GM21528 (cell line): Measurements from ENCODE around the gene KCNJ6.
"Not testable (repeated sequence)": the region's sequence is repeated elsewhere in the genome, so short reads cannot be mapped to it uniquely, and the experiment has no call there.

Experiments
- ATAC-seq: cut with Tn5 transposase; IDR thresholded peaks from one replicate; pipeline ENCODE4 v1.9.1; 2021; ENCODE audit warnings: mild to moderate bottlenecking, moderate library complexity; ENCODE audit not compliant: unreplicated experiment, low FRiP score

The KCNJ6 gene

DNA sequence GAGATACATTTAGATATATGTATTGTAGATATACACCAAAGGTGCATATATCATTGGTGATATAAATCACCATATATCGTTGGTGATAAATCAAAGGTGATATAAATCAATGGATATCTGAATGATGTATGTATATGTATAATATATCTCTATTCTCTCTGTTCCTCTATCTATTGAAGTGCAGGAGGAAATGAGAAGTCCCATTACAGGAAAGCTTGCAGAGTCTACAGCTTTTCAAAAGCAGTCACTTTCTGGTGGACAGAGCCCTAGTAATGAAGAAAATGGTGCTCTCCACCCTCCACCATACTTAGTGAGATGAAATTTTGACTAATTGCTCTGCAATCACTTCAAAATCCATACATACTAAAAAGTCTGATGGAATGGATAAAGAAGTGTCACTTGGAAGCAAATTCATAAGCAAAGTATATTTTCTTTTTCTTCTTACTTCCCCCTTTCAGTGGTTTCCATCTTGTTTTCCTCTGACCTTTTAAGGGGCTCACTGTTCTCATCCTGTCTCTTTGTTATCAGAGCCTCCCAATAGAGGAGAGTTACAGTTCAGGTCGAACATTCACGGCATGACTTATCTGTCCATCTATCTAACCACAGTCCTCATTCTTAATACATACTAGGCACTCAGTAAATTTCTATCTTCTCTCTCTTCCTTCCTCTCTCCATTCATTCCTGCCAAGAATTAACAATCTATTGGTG is 227.2 kb downstream of the KCNJ6 start:
- no peak for ATAC-seq

GRCh38 chr21:37686991-37687810 is 229.1 kb downstream of the KCNJ6 start:
- ATAC-seq, result no peak

GRCh38 chr21:37684547-37684946 is 231.7 kb downstream of the KCNJ6 start:
- ATAC-seq, result no peak

- no peak for ATAC-seq
These were observed 232.2 kb downstream of the KCNJ6 start for GRCh38 chr21:37684115-37684493.

- no peak for ATAC-seq
These were observed 232.7 kb downstream of the KCNJ6 start for GRCh38 chr21:37683396-37684114.

GRCh38 chr21:37682966-37683365 is 233.3 kb downstream of the KCNJ6 start:
- ATAC-seq, result no peak

- ATAC-seq, result no peak
These were observed 239.3 kb downstream of the KCNJ6 start for GRCh38 chr21:37677006-37677405.

- no peak for ATAC-seq
These were observed 241.0 kb downstream of the KCNJ6 start for GRCh38 chr21:37675202-37675801.

GRCh38 chr21:37673801-37674575 is 242.3 kb downstream of the KCNJ6 start:
- no peak for ATAC-seq

GRCh38 chr21:37671381-37671780 is 244.9 kb downstream of the KCNJ6 start:
- ATAC-seq, result no peak

DNA sequence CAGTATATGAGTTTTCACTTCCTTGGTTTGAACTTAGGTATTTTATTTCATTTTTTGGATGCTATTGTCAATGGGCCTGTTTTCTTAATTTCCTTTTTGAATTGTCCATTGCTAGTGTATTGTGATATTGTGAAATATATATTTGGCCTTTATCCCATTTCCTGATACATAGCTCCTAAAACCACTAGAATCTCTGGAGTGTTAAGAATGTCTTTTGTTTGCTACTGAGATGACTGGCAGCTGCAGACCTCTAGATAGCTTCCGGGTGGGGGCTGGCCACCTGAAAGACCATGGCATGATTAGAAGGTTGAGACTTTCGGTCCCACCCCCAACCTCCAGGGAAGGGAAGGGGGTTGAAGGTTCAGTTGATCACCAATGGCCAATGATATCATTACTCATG is 245.4 kb downstream of the KCNJ6 start:
- ATAC-seq, result no peak

- no peak for ATAC-seq
These were observed 247.0 kb downstream of the KCNJ6 start for GRCh38 chr21:37669249-37669648.

DNA sequence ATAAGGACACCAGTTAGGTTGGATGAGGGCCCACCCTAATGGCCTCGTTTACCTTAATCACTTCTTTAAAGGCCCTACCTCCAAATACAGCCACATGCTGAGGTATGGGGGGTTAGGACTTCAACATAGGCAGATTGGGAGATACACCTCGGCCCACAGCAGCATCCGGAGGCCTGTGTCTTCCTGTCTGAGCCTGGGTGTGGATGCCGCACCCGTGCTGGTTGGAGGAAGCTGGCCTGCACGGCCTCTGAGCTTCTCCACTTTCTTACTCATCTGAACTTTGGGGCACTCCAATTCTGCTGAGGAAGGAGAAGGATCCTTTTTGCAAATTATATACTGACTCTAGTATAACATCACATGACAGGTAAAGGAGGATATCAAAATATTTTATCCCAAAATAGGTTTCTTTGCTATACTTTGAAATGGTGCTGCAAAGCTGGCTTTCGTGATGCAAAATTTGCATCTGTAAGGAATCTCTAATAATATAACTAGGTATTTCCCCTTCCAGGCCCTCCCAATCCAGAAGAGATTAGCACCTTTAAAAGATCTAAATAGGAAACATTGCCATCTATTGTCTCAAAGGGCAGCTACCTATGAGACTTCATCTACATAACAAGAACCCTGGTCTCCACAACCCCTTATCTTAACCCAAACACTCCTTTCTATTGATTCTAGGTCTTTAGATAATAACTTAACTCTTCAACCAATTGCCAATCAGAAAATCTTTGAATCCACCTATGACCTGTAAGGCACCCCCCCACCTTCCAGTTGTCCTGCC is 247.6 kb downstream of the KCNJ6 start:
- ATAC-seq, result no peak

GRCh38 chr21:37667380-37667779 is 248.9 kb downstream of the KCNJ6 start:
- no peak for ATAC-seq

DNA sequence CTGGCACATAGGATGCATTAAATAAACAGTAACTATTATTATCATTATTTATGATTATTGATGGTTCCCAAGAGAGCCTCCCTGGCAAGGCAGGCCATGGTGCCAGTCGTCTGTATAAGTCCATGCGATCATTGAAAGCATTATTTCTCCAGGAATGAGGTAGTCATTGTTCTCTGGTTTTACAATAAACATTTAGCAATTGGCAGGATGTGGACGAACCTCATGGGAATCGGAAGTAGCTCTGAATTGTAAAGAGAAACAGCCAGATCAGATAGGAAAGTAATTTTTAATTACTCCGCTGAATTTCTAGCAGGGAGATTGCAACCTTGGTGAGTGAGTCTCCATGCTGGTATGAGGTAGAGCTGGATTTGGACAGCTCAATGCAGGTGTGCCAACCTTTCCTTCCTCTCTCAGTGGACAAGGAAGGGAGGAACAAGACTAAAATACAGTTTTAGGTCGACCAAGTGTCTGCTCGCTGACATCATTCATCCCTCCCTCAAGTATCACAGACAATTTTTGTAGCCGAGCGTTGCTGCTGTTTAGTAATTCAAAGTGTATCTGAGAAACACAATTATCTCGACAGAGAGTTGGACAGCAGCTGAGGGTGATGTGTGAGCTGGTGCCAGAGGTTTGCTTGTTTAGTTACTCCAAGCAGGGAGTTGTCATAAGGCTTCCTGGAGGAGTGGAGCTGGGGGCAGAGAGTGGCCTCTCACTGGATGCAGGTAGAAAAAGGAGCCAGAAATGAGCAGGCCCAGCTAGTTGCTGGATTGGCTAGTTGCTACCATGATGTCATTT is 250.8 kb downstream of the KCNJ6 start:
- ATAC-seq, result no peak

DNA sequence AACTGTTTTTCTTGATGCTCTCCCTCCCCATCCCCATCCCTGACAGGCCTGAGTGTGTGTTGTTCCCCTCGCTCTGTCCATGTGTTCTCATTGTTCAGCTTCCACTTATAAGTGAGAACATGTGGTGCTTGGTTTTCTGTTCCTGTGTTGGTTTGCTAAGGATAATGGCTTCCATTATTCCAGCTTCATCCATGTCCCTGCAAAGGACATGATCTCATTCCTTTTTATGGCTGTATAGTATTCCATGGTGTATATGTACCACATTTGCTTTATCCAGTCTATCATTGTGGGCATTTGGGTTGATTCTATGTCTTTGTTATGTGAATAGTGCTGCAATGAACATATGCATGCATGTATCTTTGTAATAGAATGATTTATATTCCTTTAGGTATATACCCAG is 254.0 kb downstream of the KCNJ6 start:
- ATAC-seq, result not testable (repeated sequence)

DNA sequence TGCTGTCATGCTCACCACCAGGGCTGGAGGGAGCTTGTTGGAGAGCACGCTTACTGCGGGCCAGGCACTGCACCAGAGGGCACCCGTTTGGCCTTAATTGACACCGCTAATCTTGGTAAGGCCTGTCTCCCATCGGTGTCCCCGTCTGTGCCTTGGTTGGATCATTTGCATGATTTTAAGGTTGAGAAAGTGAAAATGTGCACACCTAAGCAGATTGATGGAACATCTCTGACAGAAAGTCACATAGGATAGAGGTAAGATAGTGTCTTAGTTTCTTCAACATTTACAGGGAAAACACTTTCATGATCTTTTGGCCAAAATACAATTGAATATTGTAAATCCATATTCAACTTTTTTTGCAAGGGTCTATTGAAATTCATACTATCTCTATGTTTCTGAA is 255.5 kb downstream of the KCNJ6 start:
- ATAC-seq, result no peak

- ATAC-seq, result no peak
These were observed 256.4 kb downstream of the KCNJ6 start for GRCh38 chr21:37659874-37660273.
